Measurements from ENCODE around the gene PIP5K1B.
"Not testable (repeated sequence)": the region's sequence is repeated elsewhere in the genome, so short reads cannot be mapped to it uniquely, and the experiment has no call there.

The PIP5K1B gene

DNA sequence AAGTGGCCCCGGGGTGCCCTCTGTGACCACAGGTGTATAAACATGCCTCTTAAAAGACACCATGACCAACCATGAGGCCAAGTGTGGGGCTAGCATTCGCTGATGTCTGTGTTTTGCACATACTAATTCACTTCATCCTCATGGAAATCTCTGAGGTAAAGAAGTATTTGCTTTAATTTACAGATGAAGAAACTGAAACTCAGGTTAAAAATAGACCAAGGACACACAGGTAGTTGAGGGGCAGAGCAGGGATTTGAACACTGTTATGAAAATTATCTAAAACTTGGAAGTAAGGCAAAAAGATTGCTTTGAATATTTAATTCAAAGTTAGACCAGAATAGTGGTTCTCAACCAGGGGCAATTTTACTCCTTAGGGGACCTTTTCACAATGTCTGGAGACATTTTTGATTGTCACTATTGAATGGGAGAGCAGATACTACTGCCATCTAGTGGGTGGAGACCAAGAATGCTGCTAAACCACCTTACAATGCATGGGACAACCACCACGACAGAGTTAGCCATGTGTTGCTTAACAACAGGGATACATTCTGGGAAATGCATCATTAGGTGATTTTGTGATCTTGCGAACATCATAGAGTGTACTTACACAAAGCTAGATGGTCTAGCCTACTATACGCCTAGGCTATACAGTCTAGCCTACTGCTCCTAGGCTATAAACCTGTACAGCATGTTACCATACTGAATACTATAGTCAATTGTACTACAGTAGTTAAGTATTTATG lies 322.5 kb downstream of the PIP5K1B start:
- no peak for DNase-seq (ENCODE audit: low read depth in 2 of 2)

- no peak for DNase-seq (ENCODE audit: low read depth in 2 of 2)
Measured at GRCh38 chr9:69028754-69029153, 323.7 kb downstream of the PIP5K1B start.

- DNase-seq (ENCODE audit: low read depth in 2 of 2) = no peak
Measured at GRCh38 chr9:69029535-69029934, 324.5 kb downstream of the PIP5K1B start.

GRCh38 chr9:69030851-69031645 lies 326.0 kb downstream of the PIP5K1B start:
- no peak for DNase-seq (ENCODE audit: low read depth in 2 of 2)

GRCh38 chr9:69034071-69034470 lies 329.0 kb downstream of the PIP5K1B start:
- DNase-seq (ENCODE audit: low read depth in 2 of 2) = no peak

DNA sequence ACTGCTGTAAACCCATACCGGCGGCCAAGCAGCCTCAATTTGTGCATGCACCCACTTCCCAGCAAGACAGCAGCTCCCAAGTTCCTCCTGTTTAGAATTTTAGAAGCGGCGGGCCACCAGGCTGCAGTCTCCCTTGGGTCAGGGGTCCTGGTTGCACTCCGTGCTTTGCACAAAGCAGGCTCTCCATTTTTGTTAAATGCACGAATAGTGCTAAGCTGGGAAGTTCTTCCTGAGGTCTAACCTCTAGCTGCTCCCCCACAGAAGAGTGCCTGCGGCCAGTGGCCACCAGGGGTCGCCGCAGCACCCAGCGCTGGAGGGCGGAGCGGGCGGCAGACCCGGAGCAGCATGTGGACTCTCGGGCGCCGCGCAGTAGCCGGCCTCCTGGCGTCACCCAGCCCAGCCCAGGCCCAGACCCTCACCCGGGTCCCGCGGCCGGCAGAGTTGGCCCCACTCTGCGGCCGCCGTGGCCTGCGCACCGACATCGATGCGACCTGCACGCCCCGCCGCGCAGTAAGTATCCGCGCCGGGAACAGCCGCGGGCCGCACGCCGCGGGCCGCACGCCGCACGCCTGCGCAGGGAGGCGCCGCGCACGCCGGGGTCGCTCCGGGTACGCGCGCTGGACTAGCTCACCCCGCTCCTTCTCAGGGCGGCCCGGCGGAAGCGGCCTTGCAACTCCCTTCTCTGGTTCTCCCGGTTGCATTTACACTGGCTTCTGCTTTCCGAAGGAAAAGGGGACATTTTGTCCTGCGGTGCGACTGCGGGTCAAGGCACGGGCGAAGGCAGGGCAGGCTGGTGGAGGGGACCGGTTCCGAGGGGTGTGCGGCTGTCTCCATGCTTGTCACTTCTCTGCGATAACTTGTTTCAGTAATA lies 330.6 kb downstream of the PIP5K1B start, which contains the start of gene FXN:
Gene FXN, plus strand, starts transcription at position 315 of the 871 bp plus-strand sequence. Its CDS starts 31 bp downstream, at position 346.
- peak; percentile 38 to 47 for DNase-seq (ENCODE audit: low read depth in 2 of 2)

DNA sequence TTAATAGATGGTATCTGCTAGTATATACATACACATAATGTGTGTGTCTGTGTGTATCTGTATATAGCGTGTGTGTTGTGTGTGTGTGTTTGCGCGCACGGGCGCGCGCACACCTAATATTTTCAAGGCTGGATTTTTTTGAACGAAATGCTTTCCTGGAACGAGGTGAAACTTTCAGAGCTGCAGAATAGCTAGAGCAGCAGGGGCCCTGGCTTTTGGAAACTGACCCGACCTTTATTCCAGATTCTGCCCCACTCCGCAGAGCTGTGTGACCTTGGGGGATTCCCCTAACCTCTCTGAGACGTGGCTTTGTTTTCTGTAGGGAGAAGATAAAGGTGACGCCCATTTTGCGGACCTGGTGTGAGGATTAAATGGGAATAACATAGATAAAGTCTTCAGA lies 331.3 kb downstream of the PIP5K1B start:
- no peak for DNase-seq (ENCODE audit: low read depth in 2 of 2)

DNA sequence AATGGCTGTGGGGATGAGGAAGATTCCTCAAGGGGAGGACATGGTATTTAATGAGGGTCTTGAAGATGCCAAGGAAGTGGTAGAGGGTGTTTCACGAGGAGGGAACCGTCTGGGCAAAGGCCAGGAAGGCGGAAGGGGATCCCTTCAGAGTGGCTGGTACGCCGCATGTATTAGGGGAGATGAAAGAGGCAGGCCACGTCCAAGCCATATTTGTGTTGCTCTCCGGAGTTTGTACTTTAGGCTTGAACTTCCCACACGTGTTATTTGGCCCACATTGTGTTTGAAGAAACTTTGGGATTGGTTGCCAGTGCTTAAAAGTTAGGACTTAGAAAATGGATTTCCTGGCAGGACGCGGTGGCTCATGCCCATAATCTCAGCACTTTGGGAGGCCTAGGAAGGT lies 331.8 kb downstream of the PIP5K1B start:
- DNase-seq (ENCODE audit: low read depth in 2 of 2) = no peak

GRCh38 chr9:69040646-69041045 lies 335.6 kb downstream of the PIP5K1B start:
- DNase-seq (ENCODE audit: low read depth in 2 of 2) = no peak

GRCh38 chr9:69044240-69045219 lies 339.5 kb downstream of the PIP5K1B start:
- DNase-seq (ENCODE audit: low read depth in 2 of 2) = no peak

DNA sequence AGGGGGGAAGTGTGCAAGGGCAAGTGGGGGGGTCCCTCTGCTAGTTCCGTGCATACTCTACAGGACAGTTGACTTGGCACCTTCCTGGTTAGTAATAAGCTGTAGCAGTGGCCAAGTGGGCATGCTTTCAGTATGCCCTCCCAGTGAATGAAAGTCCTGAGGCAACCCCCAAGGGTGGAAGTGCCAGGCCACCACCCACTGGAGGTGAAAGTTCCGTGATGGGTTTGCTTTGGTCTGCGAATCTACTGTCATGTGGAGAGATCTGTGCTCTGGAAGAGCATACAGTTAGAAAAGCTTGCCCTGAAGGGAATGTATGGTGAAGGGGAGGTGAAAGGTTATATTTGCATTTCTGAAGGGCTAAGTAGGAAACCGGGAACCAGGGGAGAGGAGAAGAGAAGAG lies 340.8 kb downstream of the PIP5K1B start:
- DNase-seq (ENCODE audit: low read depth in 2 of 2) = no peak

- DNase-seq (ENCODE audit: low read depth in 2 of 2) = no peak
Measured at GRCh38 chr9:69046723-69047122, 341.7 kb downstream of the PIP5K1B start.

GRCh38 chr9:69047371-69047770 lies 342.3 kb downstream of the PIP5K1B start:
- no peak for DNase-seq (ENCODE audit: low read depth in 2 of 2)

DNA sequence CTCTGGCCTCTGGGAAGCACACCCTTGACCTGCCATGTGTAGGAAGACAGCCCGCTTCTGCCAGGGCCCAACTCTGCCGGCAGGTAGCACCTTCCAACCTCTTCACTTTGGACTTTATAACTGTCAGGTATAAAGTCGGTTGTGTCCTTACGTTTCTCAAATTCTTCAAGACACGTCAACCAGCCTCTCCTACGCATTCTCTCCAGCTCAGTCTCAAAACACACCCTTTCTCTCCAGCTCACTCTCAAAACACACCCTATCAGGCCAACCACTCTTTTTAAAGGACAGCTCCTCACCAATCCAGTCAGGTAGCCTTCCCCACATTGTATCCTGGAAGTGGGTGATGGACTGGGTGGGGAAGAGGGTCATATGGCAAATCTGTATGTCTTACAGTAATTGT lies 344.1 kb downstream of the PIP5K1B start:
- no peak for DNase-seq (ENCODE audit: low read depth in 2 of 2)

- not testable (repeated sequence) for DNase-seq (ENCODE audit: low read depth in 2 of 2)
Measured at GRCh38 chr9:69050936-69051335, 345.9 kb downstream of the PIP5K1B start.

- DNase-seq (ENCODE audit: low read depth in 2 of 2) = no peak
Measured at GRCh38 chr9:69054989-69055388, 349.9 kb downstream of the PIP5K1B start.

DNA sequence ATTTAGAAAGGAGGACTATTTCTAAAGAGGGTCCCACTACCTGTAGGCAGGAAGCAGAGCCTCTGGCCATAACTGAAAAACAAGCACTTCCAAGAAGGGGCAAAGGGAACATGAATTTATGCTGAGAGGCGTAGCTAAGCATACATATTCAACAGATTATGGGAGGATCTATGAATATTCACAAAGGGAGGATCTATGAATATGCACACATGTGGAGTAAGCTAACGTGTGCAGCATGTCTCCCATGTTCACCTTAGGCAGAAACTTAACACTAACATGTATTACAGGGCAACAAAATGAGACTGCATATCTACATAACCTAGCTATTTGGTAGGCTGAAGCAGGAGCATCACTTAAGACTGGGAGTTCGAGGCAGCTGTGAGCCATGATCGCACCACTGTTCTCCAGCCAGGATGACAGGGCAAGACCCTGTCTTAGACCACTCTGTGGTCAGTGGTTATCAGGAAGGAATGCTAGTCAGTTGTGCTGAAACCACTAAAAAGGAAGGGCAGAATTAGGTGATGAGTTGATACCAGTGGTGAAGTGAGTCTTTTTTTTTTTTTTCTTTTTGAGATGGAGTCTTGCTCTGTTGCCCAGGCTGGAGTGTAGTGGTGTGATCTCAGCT lies 351.3 kb downstream of the PIP5K1B start:
- no peak for DNase-seq (ENCODE audit: low read depth in 2 of 2)

- DNase-seq (ENCODE audit: low read depth in 2 of 2) = no peak
Measured at GRCh38 chr9:69058101-69058500, 353.1 kb downstream of the PIP5K1B start.
